HG02981 (cell line): Measurements from ENCODE around the gene TYW3.
"Not testable (repeated sequence)": the region's sequence is repeated elsewhere in the genome, so short reads cannot be mapped to it uniquely, and the experiment has no call there.

Experiments used
- ATAC-seq: cut with Tn5 transposase; IDR thresholded peaks from one replicate; pipeline ENCODE4 v1.9.1; 2021; ENCODE audit warnings: mild to moderate bottlenecking, moderate library complexity; ENCODE audit not compliant: unreplicated experiment

Gene TYW3

DNA sequence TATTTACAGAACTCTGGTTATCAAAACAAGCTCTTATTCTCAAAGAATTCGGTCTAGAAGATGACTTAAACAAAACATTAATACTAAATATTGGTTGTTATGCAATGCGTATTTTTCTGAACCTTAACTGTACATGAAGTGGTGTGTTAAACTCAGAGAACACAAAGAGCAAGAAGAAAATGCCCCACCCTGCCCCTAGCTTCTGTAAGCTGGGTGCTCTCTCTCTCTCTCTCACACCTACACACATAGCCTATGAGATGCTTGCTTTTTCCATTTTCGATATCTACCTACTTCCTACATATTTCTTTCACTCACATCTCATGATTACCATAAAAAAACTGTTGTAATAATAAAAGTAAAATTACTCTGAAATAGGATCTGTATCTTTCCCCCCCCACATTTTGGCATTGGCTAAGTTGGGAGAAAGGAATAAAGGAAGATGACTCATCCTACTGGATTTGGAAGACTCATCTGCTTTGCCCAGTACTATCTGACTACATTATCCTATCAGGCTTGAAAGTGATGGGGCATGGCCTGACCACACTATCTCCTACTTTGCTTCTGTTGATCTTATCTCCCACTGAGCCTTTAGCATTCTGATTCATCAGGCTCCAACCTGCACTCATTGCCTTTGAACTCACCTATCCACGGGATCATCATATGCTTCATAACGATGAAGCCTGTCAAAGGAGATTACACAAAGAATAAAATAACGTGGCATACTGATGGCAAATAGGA is 3.0 kb upstream of the TYW3 start:
- no peak for ATAC-seq

DNA sequence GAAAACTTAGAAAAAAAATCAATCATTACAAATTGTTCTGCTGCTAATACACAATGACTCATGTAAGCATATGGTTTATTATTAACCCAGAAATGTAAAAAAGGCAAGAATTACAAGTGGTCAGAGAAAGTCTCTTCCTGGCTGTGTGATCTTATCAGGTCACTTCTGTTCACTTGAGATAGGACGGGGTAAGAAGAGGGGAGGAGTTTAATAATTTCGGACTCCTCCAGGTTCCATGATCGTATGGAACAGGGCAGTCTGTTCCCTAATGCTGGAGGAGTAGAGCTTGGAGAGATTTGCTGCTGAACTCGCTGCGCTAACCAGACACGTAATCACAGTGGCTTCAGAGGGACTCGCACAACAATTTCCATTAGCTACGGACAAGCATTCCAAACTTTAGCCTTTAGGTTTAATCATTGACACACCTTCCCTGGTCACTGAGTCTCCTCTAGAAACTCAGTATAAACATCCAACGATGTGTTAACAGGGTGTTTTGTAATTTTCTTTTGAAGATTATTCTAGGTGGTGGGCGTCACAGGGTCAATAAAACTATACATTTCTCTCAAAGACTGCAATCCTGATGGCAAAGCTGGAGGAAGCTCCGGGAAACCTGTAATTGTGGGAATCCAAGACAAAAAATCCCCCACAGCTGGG is 1.4 kb upstream of the TYW3 start:
- peak; percentile 34 for ATAC-seq

DNA sequence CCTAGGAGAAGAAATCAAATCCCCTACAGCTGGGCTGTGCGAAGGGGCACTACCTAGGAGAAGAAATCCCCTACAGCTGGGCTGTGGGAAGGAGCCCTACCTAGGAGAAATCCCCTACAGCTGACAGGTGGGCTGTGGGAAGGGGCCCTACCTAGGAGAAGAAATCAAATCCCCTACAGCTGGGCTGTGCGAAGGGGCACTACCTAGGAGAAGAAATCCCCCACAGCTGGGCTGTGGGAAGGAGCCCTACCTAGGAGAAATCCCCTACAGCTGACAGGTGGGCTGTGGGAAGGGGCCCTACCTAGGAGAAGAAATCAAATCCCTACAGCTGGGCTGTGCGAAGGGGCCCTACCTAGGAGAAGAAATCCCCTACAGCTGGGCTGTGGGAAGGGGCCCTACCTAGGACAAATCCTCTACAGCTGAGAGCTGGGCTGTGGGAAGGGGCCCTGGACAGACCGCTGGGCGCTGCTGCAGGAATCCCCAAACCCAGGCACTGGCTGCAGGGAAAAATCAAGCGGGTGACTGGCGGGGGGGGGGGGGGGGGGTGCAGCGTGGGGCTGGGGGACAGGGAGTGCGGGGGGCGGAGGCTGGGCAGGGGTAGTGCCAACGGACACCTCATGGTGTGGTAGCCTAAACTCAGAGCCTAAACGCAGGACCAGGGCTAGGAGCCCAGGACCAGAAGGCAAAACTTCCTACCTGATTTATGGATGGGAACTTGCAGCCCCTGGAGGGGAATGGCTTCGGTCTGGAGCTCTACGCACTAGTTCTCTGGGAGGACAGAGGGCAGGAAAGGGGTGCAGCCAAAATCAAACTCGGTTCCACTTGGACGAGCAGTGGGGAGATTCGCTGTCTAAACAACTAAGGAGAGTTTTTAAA is 643 bp upstream of the TYW3 start:
- ATAC-seq, result peak; percentile 1

DNA sequence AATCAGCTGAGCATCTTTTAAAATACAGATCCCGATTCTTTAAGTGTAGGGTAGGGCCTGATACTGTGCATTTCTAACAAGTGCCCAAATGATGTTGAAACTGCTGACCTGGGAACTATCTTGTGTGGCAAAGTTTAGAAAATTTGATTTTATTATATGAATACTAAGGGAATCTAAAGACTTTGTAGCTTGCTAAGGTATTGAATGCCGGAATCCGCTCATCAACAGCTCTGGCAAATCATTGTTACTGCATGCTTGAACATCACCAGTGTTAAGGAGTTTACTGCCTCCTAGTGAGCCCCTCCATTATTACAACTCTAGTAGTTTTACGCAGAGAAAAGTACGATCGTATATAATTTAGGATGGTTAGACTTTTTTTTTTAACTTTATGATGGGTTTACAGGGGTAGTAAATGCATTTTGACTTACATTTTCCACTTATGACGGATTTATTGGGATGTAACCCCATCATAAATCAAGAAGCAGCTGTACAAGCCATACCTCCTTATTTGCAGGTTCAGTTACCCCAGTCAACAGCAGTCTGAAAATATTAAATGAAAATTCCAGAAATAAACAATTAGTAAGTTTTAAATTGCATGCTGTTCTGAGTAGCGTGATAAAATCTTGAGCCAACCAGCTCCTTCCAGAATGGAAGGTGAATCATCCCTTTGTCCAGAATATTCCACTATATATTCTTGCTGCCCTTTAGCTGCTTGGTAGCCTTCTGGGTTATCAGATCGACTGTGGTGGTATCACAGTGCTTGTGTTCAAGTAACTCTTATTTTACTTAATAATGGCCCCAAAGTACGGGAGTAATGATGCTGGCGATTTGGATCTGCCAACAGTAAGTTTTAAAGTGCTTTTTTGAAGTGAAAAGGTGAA is 892 bp downstream of the TYW3 start:
- ATAC-seq, result peak; percentile 55

DNA sequence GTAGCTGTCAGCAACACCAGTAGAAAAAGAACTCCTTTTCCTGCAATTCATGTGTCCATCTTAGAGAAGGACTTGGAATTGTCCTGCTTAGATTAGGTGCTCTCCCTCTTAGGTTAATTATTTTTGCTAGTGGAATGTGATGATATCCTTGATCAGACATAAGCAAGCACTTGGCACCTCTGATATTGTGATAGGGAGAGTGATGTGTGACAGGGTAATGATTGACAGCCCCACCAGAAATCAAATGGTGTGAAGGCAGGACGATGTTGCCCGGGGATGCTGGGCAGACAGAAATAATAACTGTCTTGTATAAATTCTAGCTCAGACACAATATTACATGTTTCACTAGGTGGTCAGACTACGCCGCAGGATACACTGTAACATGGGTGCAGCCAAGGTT is 4.4 kb downstream of the TYW3 start:
- no peak for ATAC-seq

DNA sequence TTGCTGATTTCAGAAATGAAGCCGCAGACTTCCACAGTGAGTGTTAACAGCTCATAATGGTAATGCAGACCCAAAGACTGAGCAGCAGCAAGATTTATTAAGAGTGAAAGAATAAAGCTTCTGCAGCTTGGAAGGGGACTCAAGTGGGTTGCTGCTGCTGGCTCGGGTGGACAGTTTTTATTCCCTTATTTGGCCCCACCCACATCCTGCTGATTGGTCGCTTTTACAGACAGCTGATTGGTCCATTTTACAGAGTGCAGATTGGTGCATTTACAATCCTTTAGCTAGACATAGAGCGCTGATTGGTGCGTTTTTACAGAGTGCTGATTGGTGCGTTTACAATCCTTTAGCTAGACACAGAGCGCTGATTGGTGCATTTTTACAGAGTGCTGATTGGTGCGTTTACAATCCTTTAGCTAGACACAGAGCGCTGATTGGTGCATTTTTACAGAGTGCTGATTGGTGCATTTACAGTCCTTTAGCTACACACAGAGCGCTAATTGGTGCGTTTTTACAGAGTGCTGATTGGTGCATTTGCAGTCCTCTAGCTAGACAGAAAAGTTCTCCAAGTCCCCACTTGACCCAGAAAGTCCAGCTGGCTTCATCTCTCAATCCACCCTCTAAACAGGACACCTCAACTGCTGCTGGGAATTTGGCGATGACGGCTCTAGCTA is 7.5 kb downstream of the TYW3 start:
- not testable (repeated sequence) for ATAC-seq

DNA sequence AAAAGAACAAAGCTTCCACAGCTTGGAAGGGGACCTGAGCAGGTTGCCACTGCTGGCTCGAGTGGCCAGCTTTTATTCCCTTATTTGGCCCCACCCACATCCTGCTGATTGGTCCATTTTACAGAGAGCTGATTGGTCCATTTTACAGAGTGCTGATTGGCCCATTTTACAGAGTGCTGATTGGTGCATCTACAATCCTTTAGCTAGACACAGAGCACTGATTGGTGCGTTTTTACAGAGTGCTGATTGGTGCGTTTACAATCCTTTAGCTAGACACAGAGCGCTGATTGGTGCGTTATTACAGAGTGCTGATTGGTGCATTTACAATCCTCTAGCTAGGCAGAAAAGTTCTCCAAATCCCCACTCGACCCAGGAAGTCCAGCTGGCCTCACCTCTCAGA is 12.3 kb downstream of the TYW3 start:
- ATAC-seq, result not testable (repeated sequence)

DNA sequence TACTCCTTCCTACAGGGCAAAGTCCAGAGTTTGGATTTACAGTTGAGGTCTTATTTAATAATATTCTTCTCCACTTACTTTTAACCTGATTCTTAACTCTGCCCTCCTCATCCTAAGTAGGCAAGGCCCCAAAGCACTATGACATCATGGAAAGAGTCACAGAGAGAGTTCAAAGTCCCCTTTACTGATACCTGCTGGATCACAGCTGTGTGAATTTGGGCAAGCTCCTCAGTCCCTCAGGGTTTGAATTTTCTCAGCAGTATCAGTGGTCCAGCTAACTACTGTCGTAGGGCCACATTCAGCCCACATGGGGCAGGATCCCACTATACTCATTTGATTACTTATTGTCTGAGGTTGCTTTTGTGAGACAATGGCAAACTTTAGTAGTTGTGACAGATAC is 16.0 kb downstream of the TYW3 start:
- no peak for ATAC-seq

DNA sequence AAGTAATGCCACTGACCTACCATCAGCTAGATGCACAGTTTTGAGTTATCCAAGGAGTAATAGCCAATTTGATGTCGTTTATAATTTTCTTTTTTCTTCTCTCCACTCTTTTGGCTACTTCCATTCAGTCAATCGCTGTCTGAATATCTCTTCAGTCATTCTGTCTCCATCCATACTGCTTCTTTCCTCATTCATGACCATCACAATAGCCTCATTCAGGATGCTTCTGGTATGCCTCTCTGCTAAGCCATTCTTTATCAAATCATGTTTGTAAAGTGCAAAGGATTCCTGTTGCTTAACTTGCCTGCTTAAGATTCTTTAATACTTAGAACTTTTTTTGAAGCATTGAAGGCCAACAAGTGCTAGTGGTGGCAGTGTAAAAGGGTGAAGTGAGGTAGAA is 20.2 kb downstream of the TYW3 start:
- ATAC-seq, result no peak

DNA sequence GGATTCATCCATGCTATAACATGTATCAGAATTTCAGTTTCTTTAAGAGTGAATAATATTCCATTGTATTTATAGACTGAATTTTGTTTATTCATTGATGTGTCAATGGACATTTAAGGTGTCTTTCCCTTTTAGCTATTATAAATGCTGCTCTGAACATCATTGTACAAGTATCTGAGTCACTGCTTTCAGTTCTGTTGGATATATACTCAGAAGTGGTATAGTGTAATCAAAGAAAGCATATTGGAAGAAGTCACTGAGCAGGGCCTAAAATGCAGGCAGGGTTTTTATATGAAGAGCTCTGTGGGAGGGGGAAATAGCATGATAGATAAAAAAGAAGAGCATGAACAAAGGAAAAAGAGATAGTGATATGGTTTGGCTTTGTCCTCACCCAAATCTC is 22.5 kb downstream of the TYW3 start:
- ATAC-seq, result no peak

DNA sequence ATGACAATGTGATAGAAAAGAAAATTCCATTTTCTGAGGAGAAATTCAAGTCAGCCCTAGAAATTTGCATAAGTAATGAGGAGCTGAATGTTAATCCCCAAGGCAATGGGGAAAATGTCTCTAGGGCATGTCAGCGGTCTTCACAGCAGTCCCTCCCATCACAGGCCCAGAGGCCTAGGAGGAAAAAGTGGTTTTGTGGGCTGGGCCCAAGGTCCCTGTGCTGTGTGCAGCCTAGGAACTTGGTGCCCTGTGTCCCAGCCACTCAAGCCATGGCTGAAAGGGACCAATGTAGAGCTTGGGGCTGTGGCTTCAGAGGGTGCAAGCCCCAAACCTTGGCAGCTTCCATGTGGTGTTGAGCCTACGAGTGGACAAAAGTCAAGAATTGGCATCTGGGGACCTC is 23.7 kb downstream of the TYW3 start:
- not testable (repeated sequence) for ATAC-seq

DNA sequence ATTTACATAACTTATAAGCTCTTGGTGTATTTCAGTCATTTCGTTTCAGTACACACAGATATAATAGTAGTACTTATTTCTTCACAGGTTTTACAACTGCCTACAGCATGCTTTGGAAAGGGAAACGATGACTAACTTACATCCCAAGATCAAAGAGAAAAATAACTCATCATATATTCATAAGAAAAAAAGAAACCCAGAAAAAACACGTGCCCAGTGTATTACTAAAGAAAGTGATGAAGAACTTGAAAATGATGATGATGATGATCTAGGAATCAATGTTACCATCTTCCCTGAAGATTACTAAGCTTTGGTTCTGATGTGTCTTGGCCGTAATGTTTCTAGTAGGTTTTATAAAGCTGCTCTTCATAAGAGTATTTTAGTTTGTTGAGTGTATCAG is 30.9 kb downstream of the TYW3 start:
- no peak for ATAC-seq

DNA sequence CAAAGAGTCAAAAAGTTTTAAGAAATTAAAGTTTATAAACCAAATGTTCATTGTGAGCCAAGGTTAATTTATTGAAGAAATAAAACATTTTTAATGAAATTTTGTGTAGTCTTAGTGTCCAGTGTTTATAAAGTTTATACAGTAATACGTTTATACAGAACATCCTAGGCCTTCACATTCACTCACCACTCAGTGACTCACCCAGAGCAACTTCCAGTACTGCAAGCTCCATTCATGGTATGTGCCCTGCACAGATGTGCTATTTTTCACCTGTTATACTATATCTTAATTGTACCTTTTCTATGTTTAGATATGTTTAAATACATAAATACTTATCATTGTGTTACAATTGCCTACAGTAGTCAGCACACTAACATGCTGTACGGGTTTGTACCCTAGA is 33.6 kb downstream of the TYW3 start:
- ATAC-seq, result no peak

DNA sequence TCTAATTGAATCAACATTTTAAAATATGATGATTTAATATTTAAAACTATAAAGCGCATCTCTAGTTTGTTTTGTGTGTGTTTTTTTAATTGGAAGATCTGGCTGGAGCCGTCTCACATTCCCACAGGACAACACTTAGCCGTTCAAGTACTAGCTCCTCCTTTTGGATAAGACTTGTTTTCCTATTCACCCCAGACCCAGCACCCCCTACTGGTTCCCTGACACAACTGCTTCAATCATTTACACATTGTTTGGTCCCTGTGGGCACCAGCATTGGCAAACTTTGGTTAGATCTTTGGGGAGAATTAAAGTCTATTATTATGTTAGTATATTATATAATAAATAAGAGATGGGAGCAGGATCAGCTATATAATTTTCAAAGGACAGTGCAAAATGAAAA is 34.5 kb downstream of the TYW3 start:
- peak; percentile 67 for ATAC-seq

DNA sequence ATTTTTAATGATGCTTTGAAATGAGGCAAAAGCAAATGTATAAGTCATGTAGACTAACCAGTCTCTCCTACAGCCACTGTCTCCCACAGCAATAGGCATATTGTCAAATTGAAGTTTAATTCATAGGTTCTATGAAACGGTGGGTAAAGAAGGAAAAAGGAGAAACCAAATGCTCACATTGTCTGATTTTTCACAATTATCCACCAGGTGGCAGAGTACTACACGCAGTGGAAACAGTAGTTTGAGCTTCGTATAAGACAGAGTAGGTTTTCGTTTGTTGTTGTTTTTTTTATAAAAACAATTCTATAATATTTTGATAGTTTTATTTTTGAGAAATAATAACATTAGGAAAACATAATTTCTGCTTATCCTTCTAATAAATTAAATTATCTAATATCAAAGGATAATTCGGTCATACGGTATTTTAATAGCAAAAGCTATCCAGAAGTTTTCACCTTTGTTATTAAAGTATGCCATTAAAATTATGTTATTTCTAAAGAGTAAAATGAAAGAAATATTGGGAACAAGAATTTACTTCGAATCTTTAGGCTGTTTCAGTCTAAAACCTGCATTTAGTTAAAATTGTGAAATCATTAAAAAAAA is 39.1 kb downstream of the TYW3 start:
- peak; percentile 74 for ATAC-seq

DNA sequence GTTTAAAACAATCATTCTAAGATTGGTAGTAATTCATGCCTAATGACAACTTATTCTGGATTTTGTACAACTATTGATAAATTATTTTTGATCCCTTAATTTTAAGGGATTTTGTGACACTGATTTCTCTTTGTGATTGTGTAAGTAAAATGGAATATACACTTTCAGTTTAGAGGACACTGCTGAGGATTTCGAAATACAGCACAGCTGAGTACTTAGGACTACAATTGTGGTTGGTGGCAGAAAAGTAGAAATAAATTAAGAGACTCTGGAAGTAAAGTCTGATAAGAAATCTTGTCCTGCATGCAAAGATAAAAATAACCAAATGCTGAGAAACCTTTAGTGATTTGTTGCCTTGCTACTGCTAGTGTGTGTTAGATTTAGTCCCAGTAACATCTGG is 40.0 kb downstream of the TYW3 start:
- no peak for ATAC-seq

DNA sequence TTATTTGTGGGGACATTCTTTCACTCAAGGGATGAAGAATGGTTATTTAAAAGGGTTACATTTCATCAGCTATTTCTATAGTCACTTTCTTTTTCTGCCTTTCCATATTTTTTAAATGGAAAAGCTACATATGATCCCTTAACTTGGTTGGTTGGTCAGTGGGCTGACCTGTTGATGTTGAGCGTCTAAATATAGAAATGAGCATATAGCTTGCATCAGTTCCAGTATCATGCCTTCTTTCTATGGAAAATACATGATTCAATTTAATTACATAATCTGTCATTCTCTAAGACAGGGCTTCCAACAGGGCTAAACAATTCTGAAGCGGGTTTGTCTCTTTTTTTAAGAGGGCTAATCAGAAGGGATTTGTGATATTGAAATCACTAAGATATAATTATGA is 40.6 kb downstream of the TYW3 start:
- ATAC-seq, result no peak

DNA sequence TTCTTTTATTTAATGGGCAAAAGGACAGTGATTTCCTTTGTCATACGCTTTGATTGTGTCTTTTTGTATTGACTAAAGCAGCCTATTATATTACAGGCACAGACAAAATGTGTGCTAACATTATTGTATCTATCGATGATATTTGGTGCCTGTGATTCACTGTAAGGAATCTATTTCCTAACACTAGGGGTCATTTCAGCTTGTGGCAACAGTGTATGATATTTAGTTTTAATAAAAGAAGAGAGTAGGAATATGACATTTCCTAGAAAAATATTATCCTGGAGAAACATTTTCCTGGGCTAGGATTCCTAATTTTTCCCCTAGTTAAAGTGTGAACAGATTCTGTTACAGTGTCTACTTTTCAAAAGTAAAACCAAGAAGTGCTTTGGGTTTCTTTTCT is 42.8 kb downstream of the TYW3 start:
- ATAC-seq, result no peak

DNA sequence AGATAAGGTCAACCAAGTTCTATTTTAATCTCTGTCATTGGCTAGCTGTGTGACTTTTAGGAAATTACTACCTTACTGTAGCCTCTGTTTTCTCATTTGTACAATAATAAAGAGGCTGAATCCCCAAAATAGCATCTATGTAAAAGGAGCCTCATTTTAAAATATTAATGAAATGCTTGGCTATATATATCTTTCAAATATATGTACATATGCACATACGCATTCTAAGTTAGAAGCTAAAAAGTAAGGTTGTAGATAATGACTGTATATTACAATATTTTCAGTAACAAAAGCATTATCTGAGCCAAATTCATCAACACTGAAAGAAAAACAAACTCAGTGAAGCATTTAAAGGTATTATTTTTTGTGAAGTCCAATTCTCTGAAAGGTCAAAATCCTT is 44.6 kb downstream of the TYW3 start:
- no peak for ATAC-seq

DNA sequence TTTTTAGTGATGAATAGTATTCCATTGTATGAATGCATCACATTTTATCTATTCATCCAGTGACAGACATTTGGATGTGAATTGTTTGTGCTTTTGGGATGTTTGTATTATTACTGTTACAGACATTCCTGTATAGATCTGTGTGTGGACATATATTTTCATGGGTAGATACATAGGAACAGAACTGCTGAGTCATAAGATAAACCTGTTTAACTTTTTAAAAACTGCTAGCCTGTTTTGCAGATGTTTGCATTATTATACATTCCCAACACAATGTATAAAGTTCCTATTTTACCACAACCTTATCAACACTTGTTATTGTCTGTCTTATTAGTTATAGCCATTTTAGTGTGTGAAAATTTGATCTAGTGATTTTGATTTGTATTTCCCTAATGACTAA is 46.8 kb downstream of the TYW3 start:
- no peak for ATAC-seq
